ACHN (cell line): ENCODE measurements around the gene STN1.
A peak's percentile ranks its signal among the peaks of the same experiment; 100 is the strongest.

Experiments used
- DNase-seq: peaks from one replicate; pipeline ENCODE4 v3.0.0-alpha.2; 2015
- in situ Hi-C: cut with HindIII; loops from 2 replicates; pipeline ENCODE4 v1.10.0; 2017; ENCODE audit warnings: low sequenced_read_pairs, low pct_ligation_motif_present, low pct_unique_long_range_greater_than_20kb

STN1 gene

DNA sequence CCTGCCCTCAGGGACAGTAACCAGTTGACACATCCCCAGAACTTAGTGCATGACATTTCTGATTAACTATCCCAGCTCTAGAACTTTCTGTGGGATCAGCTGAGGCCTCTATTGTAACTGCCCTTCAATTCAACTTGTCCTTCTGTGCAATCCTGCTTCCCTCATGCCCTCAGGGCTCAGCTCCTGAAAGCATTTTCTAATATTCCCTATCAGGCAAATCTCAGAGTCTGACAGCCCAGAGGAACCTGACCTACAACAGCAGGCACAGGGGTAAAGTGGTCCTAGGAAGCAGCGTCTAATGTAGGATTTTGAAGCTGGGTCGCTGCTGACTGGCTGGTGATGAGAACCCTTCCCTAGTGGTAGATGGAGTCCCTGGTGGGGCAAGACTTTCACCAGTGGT, 13.6 kb upstream of the STN1 start:
- DNase-seq: no peak
- in situ Hi-C loops: no loop called here

DNA sequence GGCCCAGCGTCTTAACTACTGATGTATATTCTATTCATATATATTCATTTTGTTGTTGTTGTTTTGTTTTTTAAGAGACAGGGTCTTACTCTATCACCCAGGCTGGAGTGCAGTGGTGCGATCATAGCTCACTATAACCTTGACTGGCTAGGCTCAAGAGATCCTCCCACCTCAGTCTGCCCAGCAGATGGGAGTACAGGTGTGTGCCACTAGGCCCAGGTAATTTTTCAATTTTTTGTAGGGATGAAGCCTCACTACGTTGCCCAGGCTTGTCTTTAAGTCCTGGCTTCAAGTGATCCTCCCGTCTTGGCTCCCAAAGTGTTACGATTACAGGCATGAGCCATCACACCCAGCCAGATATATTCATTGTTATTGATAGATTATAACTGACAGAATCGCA, 12.9 kb upstream of the STN1 start:
- in situ Hi-C loops: no loop called here
- DNase-seq: no peak

DNA sequence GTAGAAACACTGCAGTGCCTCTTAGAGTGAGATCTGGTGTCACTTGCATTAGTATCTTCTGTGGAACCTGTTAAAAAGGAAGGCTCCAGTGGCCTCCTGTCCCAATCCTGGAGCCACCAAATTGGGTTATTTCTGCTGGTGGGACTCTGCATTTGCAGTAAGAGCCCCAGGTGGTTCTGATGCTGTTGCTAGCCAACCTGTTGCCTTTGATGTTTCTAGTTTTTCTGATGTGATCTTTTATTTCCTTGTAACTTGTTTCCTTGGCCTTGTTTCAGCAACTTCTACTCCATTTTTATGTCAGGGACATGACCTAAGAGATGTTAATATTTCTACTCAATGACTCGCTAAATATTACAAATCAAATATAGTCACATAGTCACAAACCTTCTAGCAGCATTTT, 12.5 kb upstream of the STN1 start:
- in situ Hi-C loops: no loop called here
- no peak for DNase-seq

DNA sequence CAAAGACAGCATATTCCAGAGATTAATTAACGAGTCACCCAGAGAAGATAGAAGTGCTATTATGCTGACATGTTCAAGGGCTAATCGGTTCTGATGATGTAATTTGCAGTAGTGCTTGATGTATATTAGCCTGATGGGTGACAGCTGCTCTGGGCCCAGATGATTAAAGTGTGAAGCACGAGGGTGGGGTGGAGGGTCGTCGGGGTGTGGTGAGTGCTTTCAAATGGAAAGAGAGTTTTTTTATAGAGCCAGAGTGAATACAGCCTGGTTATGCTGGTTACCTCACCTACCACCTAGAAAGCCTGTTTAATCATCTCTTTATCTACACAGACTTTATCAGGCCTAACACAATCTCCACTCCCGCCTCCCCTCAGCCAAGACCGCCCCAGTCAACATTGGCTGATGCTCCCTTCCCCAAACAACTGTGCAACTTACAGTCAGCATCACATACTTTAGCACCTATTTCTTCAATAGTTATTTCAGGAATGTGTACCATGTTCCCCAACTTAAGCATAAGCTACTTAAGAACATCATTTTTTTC, 11.5 kb upstream of the STN1 start:
- in situ Hi-C loops: no loop called here
- no peak for DNase-seq

DNA sequence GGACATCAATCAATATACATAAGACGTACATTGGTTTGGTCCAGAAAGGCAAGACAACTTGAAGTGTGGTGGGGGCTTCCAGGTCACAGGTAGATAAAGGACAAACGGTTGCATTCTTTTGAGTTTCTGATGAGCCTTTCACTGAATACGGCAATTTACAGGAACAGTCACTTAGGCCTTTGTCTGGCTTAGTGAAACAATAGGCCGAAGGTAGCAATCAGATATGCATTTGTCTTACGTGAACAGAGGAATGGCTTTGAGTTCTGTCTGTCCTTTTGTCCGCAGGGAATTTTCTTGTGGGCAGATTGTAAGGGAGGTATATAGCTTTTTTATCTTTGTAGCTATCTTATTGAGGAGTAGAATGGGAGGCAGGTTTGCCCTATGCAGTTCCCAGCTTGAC, 10.8 kb upstream of the STN1 start:
- no peak for DNase-seq
- in situ Hi-C loops: no loop called here

DNA sequence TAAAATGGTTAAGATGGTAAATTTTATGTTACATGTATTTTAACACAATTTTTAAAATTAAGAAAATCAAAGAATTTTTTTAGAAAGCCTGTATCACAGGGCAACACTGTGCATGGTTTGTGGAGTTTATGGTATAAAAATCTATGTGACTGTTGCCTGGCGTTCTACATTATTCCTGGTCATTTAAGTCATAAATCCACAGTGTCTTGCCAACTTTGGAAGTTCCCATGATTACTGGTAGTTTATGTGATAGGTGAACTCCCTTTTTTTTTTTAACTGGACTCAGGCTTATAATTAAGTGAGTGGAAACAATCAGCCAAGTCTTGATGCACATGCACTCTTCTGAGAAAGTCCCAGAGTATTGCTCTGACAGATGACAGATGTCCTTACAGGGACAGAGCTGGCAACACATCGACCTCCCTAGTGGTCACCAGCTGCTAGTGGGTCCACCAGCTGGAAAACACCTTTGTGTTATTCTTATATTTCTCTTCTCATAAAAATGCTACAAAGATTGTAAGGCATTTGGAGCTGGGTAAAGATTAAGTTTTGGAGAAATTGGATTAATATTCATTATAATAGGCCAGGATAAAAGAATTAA, 8.8 kb upstream of the STN1 start:
- in situ Hi-C loops: no loop called here
- no peak for DNase-seq

DNA sequence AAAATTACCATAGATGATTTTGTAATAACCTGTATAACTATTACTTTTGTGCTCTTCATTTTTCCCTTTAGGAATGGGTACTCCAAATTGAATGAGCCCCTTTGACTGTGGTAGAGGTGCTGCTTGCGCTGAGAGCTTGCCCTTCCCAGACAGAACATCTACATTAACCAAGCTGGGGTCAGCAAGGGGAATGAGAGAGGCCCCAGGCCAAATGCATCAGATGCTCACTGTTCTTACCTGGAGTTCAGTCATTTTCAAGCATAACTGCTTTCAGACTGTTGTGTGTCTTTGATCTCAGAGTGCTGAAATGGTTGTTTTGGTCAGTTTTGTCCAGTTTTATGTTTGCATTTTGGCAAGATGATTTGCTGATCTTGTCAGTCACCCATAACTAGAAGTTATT, 7.6 kb upstream of the STN1 start:
- no peak for DNase-seq
- in situ Hi-C loops: no loop called here

DNA sequence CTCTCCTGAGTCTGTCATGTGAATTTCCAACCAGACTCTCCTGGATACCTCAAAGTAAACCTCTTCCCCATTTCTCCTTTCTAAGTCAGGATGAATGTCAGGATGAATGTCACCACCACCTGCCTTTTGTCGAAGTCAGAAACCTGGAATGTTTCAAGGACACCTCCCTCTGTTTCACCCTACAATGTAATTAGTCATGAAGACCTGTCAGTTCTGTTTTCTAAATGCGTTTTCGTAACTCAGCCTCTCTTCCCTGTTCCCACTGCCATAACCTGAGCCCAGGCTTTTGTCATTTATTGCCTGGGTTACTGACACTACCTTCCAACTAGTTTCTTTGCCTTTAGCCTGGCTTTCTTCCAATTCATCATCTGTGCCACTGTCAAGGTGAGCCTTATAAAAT, 5.5 kb upstream of the STN1 start:
- DNase-seq: no peak
- in situ Hi-C loops: no loop called here

DNA sequence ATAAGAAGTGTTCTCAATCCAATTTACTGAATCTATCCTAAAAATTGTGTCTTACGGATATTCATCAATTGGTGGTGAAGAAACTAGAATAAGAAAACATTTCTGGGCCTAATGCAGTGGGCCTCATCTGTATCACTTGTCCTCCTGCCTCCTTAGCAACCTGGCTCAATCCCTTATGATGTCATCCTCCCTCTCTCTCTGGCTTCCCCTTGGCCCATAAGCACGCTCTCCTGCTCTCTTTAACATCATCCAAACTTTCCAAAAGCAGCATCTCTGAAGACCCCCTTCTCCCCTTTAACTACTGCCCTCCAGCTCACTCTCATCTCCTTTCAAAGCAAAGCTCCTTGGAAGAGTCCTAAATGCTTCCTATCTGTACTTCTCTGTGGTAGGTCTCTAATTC, 4.7 kb upstream of the STN1 start:
- no peak for DNase-seq
- in situ Hi-C loops: no loop called here

DNA sequence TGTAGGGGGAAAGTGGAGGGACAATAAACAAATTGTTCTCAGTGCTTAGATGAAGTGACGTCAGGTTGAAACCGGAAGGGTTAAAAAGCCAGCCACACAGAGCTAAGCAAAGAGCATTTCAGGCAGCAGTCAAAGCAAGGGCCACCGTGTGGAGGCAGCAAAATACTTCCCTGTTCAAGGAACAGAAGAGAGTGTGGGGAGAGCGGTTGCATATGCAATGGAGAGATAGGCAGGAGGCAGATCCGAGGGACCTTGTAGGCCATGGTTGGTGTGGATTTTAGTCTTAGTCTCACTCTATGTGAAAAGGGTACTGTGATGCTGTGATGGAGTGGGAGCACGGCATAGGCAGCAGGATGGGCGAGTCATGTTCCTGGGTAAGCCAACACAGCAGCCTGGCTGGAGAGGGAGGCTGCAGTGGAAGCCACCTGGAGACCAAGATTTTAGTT, 3.8 kb upstream of the STN1 start:
- no peak for DNase-seq
- in situ Hi-C loops: no loop called here

DNA sequence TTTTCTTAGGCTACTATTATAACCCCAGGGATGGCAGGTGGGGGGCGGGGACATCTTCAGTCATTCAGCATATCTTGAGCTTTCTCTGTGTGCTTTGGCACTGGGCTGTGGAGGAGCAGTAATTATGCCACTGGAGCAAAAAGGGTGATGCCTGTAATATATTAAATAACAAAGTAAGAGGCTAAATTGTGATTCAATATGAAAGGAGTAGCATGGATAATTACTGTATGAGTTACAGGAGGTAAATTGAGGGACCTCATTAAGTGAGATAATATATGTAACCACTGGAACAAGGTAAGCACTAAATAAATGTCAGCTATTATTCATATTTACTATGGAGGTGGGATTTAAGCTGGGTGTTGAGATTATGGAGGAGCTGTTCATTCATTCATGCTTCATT, 3.3 kb upstream of the STN1 start:
- in situ Hi-C loops: no loop called here
- no peak for DNase-seq

DNA sequence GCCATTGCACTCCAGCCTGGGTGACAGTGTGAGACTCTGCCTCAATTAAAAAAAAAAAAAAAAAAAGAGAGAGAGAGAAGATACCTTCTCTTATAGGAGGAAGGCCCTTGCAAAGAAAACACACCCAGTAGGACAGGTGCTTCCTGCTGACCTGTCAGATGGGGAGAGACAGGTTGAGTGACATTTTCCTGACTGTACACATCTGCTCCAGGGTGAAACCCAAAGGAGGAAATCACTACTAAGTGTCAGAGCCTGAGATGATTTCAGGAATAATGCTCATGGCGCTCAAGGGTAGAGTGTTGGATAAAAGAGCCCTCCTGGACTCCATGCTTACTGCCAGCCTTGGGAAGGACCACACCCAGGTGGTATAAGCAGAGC, 1.7 kb upstream of the STN1 start:
- in situ Hi-C loops: no loop called here
- no peak for DNase-seq

DNA sequence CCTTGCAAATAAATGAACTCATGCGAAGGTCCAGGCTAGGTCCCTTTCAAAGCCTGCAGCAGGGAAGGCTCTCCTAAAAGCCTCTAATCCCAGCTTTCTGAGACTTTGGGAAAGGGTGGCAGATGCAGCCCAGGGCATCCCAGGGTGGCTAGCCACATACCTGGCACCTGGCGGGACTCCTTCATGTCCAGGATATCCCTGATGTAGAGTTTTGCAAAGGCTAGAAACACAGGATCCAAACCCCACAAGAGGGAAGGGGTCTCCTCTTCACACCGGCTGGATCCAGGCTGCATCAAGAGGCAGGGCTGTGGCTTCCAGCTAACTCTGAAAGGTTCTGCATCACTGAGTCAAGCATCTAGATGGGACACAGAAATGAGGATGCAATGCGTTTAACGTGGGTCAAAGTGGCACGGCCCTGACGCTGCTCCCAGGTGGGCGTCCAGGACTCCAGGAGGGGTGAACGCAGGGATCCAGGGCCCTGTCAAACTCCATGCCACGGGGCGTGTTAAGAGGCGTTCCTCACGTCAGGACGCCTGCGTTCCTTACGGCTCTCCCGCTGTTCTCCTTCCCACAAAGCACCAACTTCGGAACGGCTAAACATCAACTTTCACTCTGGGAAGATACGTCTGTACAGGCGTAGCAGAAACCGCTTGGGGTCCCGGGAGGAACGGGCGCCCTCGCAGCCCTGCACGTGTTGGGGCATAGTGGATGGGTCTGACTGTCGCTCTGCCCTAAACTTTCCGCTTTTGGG, 507 bp downstream of the STN1 start:
- in situ Hi-C loops: no loop called here
- DNase-seq: peak; percentile 68

DNA sequence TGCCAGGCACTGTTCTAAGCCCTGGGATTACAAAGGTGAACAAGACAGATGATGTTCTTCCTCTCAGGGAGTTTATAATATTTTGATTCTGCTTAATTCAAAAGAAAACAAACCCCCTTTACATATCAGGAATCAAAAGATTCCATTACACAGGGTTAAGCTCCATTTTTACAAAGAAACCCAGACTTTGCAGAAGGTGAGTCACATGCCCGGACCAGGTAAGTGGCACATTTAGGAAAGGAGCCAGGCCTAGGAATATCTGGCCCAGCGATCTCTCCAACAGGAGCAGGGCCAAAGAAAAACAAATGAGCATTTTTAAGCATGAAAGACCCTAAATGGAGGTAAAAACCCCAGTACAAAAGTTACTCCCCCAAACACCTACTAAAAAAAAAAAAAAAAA, 1.1 kb downstream of the STN1 start:
- DNase-seq: no peak
- in situ Hi-C loops: no loop called here

DNA sequence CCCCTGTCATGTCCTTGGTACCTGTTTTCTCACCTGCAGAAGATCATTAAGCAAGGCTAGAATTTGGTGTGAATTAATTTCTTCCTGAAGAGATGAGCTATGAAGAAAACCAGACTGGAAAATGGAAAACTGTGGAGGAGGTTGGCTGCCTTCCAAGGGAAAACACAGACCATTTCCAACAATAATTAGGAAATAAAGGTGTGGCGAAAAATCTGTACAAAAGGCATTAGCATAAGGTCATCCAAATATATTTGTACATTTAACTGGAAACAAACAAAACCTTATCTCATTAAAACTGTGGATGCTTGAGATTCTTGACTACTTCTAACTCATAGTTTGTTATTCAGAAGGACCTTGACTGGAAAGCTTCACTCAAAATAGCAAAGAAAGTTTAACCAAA, 1.7 kb downstream of the STN1 start:
- in situ Hi-C loops: no loop called here
- no peak for DNase-seq

DNA sequence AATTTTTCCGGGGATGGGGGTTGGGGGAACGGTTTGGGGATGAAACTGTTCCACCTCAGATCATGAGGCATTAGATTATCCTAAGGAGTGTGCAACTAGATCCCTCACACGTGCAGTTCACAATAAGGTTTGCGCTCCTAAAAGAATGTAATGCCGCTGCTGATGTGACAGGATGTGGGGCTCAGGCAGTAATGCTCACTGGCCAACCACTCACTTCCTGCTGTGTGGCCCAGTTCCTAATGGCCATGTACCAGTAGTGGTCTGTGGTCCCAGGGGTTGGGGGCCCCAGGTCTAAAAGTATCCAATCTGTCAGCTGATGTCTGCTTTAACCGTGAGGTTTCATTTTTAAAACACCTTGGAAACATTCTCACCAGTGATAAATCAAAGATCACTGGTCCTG, 2.2 kb downstream of the STN1 start:
- in situ Hi-C loops: no loop called here
- DNase-seq: no peak

DNA sequence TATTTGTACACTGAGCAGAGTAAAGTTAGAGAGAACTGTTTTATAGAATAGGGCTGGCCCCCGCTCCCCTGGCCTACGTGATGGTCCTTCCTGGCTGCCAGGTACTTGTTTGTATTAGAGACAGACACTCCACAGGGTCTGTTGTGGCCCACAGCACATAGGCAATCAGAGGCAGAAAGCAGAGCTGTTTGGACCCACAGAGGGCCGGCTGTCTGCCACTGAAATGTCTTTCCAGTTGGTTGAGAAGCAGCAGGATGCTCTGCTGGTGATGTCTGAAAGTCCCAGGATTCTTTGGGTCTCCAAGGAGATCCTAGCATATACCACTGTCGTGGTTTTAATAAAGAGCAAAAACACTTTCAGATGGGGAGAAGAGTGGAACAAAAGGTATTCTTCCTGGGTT, 5.2 kb downstream of the STN1 start:
- in situ Hi-C loops: no loop called here
- DNase-seq: no peak

DNA sequence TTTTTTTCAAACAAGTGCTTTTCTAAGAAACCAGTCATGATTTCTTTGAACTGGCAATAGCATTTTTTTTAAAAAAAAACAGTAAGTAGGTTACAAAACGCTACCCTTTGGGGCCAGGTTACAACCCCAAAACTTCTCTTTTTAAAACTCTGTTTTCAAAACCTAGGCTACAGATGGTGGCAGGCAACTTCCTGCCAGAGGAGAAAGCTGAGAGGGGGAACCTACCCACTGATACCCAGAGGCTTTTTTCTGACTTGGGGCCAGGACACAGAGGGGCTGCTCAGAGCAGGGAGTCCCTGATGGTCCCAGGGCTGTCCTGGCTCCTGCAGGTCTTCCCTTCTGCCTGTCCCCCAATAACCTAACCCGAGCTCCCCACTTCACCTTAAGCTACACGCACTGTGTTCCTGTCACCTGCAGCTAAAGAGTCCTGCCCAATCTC, 6.9 kb downstream of the STN1 start:
- in situ Hi-C loops: no loop called here
- no peak for DNase-seq

DNA sequence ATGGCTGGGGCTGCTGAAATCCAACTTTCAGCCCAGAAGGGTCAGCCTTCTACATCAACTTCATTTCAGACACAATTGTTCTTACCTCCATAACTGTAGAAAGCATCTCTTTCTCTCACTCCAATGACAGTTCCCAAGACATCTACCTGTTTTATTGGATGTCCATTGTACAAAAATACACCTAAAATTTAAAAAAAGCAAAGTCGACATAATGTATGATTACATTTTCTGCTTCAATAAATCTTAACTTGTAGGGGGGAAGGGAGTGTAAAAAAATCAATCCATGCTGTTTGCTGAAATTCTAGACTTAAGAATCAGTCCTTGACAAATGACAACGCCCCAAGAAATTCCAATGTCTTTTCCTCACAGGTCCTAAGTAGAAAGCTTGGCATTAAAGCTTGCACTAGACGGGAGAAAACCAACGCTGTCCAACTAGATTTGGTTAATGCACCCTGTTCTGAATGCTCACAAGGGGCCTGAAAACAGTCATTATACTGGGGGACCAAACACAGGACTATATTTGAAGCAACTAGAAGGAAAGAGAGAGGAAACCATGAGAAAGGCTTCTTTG, 7.5 kb downstream of the STN1 start:
- DNase-seq: no peak
- in situ Hi-C loops: no loop called here

DNA sequence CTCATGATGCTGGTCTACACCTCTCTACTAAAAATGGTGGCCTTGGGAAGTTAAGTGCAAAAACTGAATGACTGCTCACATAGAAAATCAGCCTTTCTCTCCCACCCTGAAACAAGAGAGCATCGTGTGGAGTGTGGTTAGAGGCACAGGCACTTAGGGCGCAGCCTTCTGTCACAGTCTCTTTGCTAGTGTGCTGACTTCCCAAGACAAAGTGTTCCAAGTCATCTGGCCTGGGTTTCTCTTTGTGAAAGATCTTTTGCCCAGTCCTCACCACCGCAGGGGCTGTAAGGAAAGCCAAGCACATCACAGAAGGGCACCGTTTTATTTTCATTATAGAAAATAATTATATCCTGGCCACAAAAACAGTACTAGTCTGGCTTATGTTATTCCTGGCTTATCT, 12.5 kb downstream of the STN1 start:
- DNase-seq: no peak
- in situ Hi-C loops: no loop called here
